H1 (cell line): ENCODE results near the gene AAR2.

Source experiments
- CHD2 ChIP-seq: IDR thresholded peaks from 2 replicates; pipeline ENCODE4 v1.6.1; 2012; ENCODE audit warnings: low read length, improper control_type of control experiment
- CTCF ChIP-seq, 3 experiments: IDR thresholded peaks; 1 replicate in 2 of 3; 2 replicates in 1 of 3; pipeline versions ENCODE4 v1.5.1 to v1.6.1; 2011; ENCODE audit warnings: low read length in 3 of 3, mild to moderate bottlenecking in 3 of 3, inconsistent platforms in 2 of 3, low read depth in 1 of 3, moderate library complexity in 1 of 3; ENCODE audit not compliant: insufficient read depth in 1 of 3; ENCODE audit errors: control extremely low read depth in 1 of 3

- no peak for TF ChIP-seq CTCF (IDR thresholded peaks at IDR 0.05; ENCODE audit: control extremely low read depth in 1 of 3, insufficient read depth in 1 of 3, low read depth in 1 of 3, low read length in 3 of 3)
- no peak for TF ChIP-seq CHD2
Measured at GRCh38 chr20:36261389-36262105, 25.3 kb downstream of the AAR2 start.
